Stimulated activated CD8-positive, alpha-beta memory T cell treated with anti-CD3 and anti-CD28 coated beads, Interleukin-2, amount 100 ng/mL, for 48 hours (primary cell): ENCODE data around the gene XPO4.
"Not testable (repeated sequence)": the region's sequence is repeated elsewhere in the genome, so short reads cannot be mapped to it uniquely, and the experiment has no call there.

Experiments used
- DNase-seq, 2 donors: peaks; one replicate each; pipeline ENCODE4 v3.0.0-alpha.2; 2020; ENCODE audit warnings: low read depth in 2 of 2

XPO4 gene

GRCh38 chr13:20891034-20891433, 11.5 kb downstream of the XPO4 start:
- no peak for DNase-seq

GRCh38 chr13:20890540-20890939, 12.0 kb downstream of the XPO4 start:
- DNase-seq, result not testable (repeated sequence)

- no peak for DNase-seq
Observed at GRCh38 chr13:20882206-20882605, 20.3 kb downstream of the XPO4 start.

GRCh38 chr13:20877902-20878301, 24.6 kb downstream of the XPO4 start:
- DNase-seq, result no peak

- DNase-seq, result not testable (repeated sequence)
Observed at GRCh38 chr13:20876802-20877201, 25.7 kb downstream of the XPO4 start.

GRCh38 chr13:20874439-20874838, 28.1 kb downstream of the XPO4 start:
- DNase-seq, result not testable (repeated sequence)

GRCh38 chr13:20873348-20873747, 29.2 kb downstream of the XPO4 start:
- no peak for DNase-seq

GRCh38 chr13:20870829-20871228, 31.7 kb downstream of the XPO4 start:
- DNase-seq, result no peak

- no peak for DNase-seq
Observed at GRCh38 chr13:20869540-20869939, 33.0 kb downstream of the XPO4 start.

- DNase-seq, result no peak
Observed at GRCh38 chr13:20867408-20867807, 35.1 kb downstream of the XPO4 start.

GRCh38 chr13:20861666-20862065, 40.9 kb downstream of the XPO4 start:
- DNase-seq, result not testable (repeated sequence)

GRCh38 chr13:20860844-20861243, 41.7 kb downstream of the XPO4 start:
- no peak for DNase-seq

GRCh38 chr13:20856650-20857049, 45.9 kb downstream of the XPO4 start:
- no peak for DNase-seq

GRCh38 chr13:20851844-20852402, 50.6 kb downstream of the XPO4 start:
- no peak for DNase-seq

- DNase-seq, result no peak
Observed at GRCh38 chr13:20848944-20849343, 53.6 kb downstream of the XPO4 start.

- DNase-seq, result no peak
Observed at GRCh38 chr13:20848203-20848602, 54.3 kb downstream of the XPO4 start.

- no peak for DNase-seq
Observed at GRCh38 chr13:20847296-20847695, 55.2 kb downstream of the XPO4 start.

- no peak for DNase-seq
Observed at GRCh38 chr13:20843166-20843565, 59.4 kb downstream of the XPO4 start.

- no peak for DNase-seq
Observed at GRCh38 chr13:20840568-20840967, 62.0 kb downstream of the XPO4 start.

GRCh38 chr13:20833900-20834679, 68.5 kb downstream of the XPO4 start:
- DNase-seq, result no peak

GRCh38 chr13:20832861-20833260, 69.7 kb downstream of the XPO4 start:
- no peak for DNase-seq

- DNase-seq, result no peak
Observed at GRCh38 chr13:20831933-20832332, 70.6 kb downstream of the XPO4 start.

GRCh38 chr13:20831254-20831653, 71.3 kb downstream of the XPO4 start:
- no peak for DNase-seq
